IMR-90 (cell line): ENCODE data around the gene ACACA. TPM values are rescaled to one million over a fixed set of nuclear protein-coding genes. Genes with fewer than 3 reads are reported as not detected.

Source experiments
- ATAC-seq: fragments of 200-7000 bp; cut with Tn5 transposase; 2 replicates; pipeline ENCODE4 v1.9.1; 2020; ENCODE audit warnings: low read depth, mild to moderate bottlenecking, moderate library complexity
- BruUV-seq: library from RNA; stranded (reverse); fragments of 400-500 nt; replicated peaks from 2 replicates; lab custom pipeline; 2021; lab: Mats Ljungman, UMichigan
- CTCF ChIA-PET: fragments of 300-600 bp; formaldehyde crosslinking; extraction: SDS; loops from one replicate; lab custom pipeline; 2021; ENCODE audit warnings: antibody characterized with exemption; lab: Yijun Ruan, JAX
- POLR2A ChIA-PET: fragments of 300-600 bp; sonication (Branson Sonifier 250); formaldehyde crosslinking; loops from one replicate; lab custom pipeline; 2022; ENCODE audit warnings: antibody characterized with exemption; ENCODE audit not compliant: unreplicated experiment; lab: Charles Lee
- DNase-seq: peaks from one replicate; pipeline ENCODE4 v3.0.0; 2013
- H2AFZ ChIP-seq: replicated peaks from 2 replicates; pipeline ENCODE3; 2013; ENCODE audit warnings: low read length, mild to moderate bottlenecking; ENCODE audit not compliant: poor library complexity
- H2AK5ac ChIP-seq: 2 replicates; pipeline ENCODE4 v1.6.1; 2013; ENCODE audit warnings: low read depth, low read length, inconsistent platforms
- H2AK9ac ChIP-seq: replicated peaks from 2 replicates; pipeline ENCODE3; 2013; ENCODE audit warnings: mild to moderate bottlenecking, low read depth, low read length, moderate library complexity; ENCODE audit not compliant: poor library complexity
- H2BK120ac ChIP-seq: 2 replicates; pipeline ENCODE4 v1.6.1; 2013; ENCODE audit warnings: low read depth, low read length, inconsistent platforms
- H2BK15ac ChIP-seq: 3 replicates; pipeline ENCODE4 v1.6.1; 2013; ENCODE audit warnings: low read depth, low read length, inconsistent platforms
- H2BK20ac ChIP-seq: 2 replicates; pipeline ENCODE4 v1.6.1; 2013; ENCODE audit warnings: low read depth, mild to moderate bottlenecking, inconsistent platforms, low read length, moderate library complexity
- H2BK5ac ChIP-seq: 2 replicates; pipeline ENCODE4 v1.6.1; 2013; ENCODE audit warnings: mild to moderate bottlenecking, low read depth, low read length, inconsistent platforms; ENCODE audit not compliant: poor library complexity, severe bottlenecking
- H3K14ac ChIP-seq: replicated peaks from 2 replicates; pipeline ENCODE4 v1.6.1; 2013; ENCODE audit warnings: low read depth, low read length, inconsistent platforms
- H3K18ac ChIP-seq: 2 replicates; pipeline ENCODE4 v1.6.1; 2013; ENCODE audit warnings: low read depth, low read length, control low read depth
- H3K23ac ChIP-seq: 2 replicates; pipeline ENCODE4 v1.6.1; 2013; ENCODE audit warnings: low read depth, low read length, inconsistent platforms
- H3K27ac ChIP-seq: 2 replicates; pipeline ENCODE4 v1.5.1; 2013; ENCODE audit warnings: mild to moderate bottlenecking, control low read depth, low read length; ENCODE audit not compliant: insufficient read depth
- H3K27me3 ChIP-seq: 2 replicates; pipeline ENCODE4 v1.6.1; 2013; ENCODE audit warnings: low read length; ENCODE audit not compliant: control insufficient read depth, insufficient read depth
- H3K36me3 ChIP-seq: 2 replicates; pipeline ENCODE4 v1.6.1; 2013; ENCODE audit warnings: low read length, mixed read lengths; ENCODE audit not compliant: control insufficient read depth, insufficient read depth
- H3K4ac ChIP-seq: 2 replicates; pipeline ENCODE4 v1.6.1; 2013; ENCODE audit warnings: low read depth, low read length, inconsistent platforms
- H3K4me1 ChIP-seq: 2 replicates; pipeline ENCODE4 v1.6.1; 2013; ENCODE audit warnings: low read length, mixed read lengths; ENCODE audit not compliant: control insufficient read depth, insufficient read depth
- H3K4me2 ChIP-seq: 2 replicates; pipeline ENCODE4 v1.6.1; 2013; ENCODE audit warnings: low read depth, mild to moderate bottlenecking, control low read depth, low read length, moderate library complexity
- H3K4me3 ChIP-seq: 2 replicates; pipeline ENCODE4 v1.5.1; 2013; ENCODE audit warnings: low read depth, mild to moderate bottlenecking, control low read depth, low read length, moderate library complexity; ENCODE audit not compliant: insufficient read depth
- H3K56ac ChIP-seq: 2 replicates; pipeline ENCODE4 v1.6.1; 2013; ENCODE audit warnings: low read length, inconsistent platforms; ENCODE audit not compliant: insufficient read depth; ENCODE audit errors: extremely low read depth
- H3K79me1 ChIP-seq, 2 experiments: 2 replicates each; pipeline ENCODE4 v1.6.1; 2013; ENCODE audit warnings: low read length in 2 of 2, inconsistent platforms in 1 of 2, low read depth in 1 of 2
- H3K9ac ChIP-seq: 2 replicates; pipeline ENCODE4 v1.6.1; 2013; ENCODE audit warnings: low read depth, low read length, control low read depth
- H3K9me1 ChIP-seq: 2 replicates; pipeline ENCODE4 v1.6.1; 2013; ENCODE audit warnings: low read length, inconsistent platforms; ENCODE audit not compliant: insufficient read depth
- H3K9me3 ChIP-seq: 2 replicates; pipeline ENCODE4 v1.6.1; 2013; ENCODE audit warnings: low read length; ENCODE audit not compliant: control insufficient read depth, insufficient read depth
- H4K20me1 ChIP-seq: 2 replicates; pipeline ENCODE4 v1.6.1; 2013; ENCODE audit warnings: low read length, inconsistent platforms; ENCODE audit not compliant: insufficient read depth
- H4K5ac ChIP-seq: 2 replicates; pipeline ENCODE4 v1.6.1; 2013; ENCODE audit warnings: mild to moderate bottlenecking, low read depth, low read length, control low read depth
- H4K8ac ChIP-seq, 2 experiments: 2 replicates each; pipeline ENCODE4 v1.6.1; 2013; ENCODE audit warnings: low read depth in 2 of 2, low read length in 2 of 2, control low read depth in 1 of 2, inconsistent platforms in 1 of 2
- H4K91ac ChIP-seq: 2 replicates; pipeline ENCODE4 v1.6.1; 2013; ENCODE audit warnings: low read depth, low read length, inconsistent platforms; ENCODE audit not compliant: insufficient read depth
- MAZ ChIP-seq: IDR thresholded peaks from 2 replicates; pipeline ENCODE4 v1.6.1; 2012; ENCODE audit warnings: low read depth, mild to moderate bottlenecking, low read length, improper control_type of control experiment, moderate library complexity, borderline replicate concordance
- NFE2L2 ChIP-seq: fragments of 150-350 bp; IDR thresholded peaks from 2 replicates; pipeline ENCODE4 v1.6.1; 2016; ENCODE audit warnings: low read depth, mild to moderate bottlenecking, low read length
- POLR2A ChIP-seq: IDR thresholded peaks from 2 replicates; pipeline ENCODE4 v1.6.1; 2012; ENCODE audit warnings: mild to moderate bottlenecking, low read depth, low read length
- WGBS, 2 experiments: methylation state at CpG; one replicate each; pipeline versions ENCODE4 v1.1.5 to v1.1.7; 2013; ENCODE audit warnings: missing lambda C conversion rate in 2 of 2; ENCODE audit not compliant: insufficient read length in 1 of 2; ENCODE audit errors: extremely low coverage in 2 of 2; 5-methylcytosine and 5-hydroxymethylcytosine counted together
- dilution Hi-C: fragments of 300-500 bp; cut with HindIII; formaldehyde crosslinking; loops from one replicate; pipeline ENCODE4 v1.14.3; 2018; ENCODE audit warnings: low sequenced_read_pairs; ENCODE audit not compliant: unreplicated experiment
- in situ Hi-C: fragments of 300-500 bp; cut with MboI; formaldehyde crosslinking; loops from 3 replicates; pipeline ENCODE4 v1.14.3; 2019; ENCODE audit warnings: low sequenced_read_pairs, inconsistent platforms, mixed read lengths
- intact Hi-C: fragments of 100-400 bp; cut with micrococcal nuclease; formaldehyde crosslinking; loops from 2 replicates; pipeline ENCODE4 v1.10.0; 2022
- polyA plus RNA-seq, 3 experiments: library from polyadenylated mRNA; depleted of rRNA; stranded (reverse); fragments of >200 nt; gene quantifications; 2 replicates each; pipeline ENCODE4 v1.2.3, GENCODE V29; 2012; ENCODE audit warnings: low replicate concordance in 1 of 3
- total RNA-seq: library from RNA; depleted of rRNA; stranded (reverse); fragments of >200 nt; gene quantifications from 2 replicates; pipeline ENCODE4 v1.2.3, GENCODE V29; 2012

The ACACA gene
- total and polyA plus RNA-seq, 2 of the 4 experiments (the other 2 are of a cell fraction), result 21.3 to 39.1 TPM

DNA sequence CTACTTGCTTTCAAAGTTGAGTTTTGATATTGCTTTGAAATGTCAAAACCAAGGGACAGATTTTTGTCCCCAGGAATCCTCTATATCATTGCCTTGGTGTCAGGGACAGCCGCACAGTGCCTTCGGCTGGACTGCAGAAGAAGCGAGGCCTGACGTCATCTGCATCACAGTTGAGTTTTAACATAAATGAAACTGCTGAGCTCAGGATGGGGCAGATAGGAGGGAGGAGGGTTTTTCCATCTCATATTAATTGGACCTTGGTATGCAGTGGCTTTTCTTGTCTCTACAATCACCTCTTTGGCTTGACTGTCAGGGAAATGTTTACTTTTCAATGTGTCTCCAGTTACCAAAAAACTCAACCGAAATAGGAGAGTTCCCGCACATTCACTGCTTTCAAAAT lies 346.5 kb downstream of the ACACA start:
- no peak overlapping the region for H3K4ac ChIP-seq
- no peak overlapping the region for H2BK15ac ChIP-seq
- WGBS, 2 experiments, result no CpG with 5 or more reads among the region's 6 CpGs
- ATAC-seq, result peak; percentile 32; the same call in 1 of the 2 replicates
- CTCF ChIA-PET, result interaction anchor here (2.0 kb wide), 1 partner anchor 12 kb away, joined by 8 read pairs; no protein-coding TSS in a partner anchor
- no peaks in the 10 kb centered on the region; the same call in 1 of the 2 replicates for H3K9me1 ChIP-seq
- BruUV-seq, result no TSS peak
- POLR2A ChIA-PET, result no interaction called here
- no peak overlapping the region for H2BK120ac ChIP-seq
- H3K23ac ChIP-seq, result no peak overlapping the region
- intact Hi-C loops, result no loop called here
- H3K36me3 ChIP-seq, result peaks cover 7% of the 10 kb centered on the region
- in situ Hi-C loops, result no loop called here
- no peak overlapping the region for H3K4me3 ChIP-seq
- H2BK5ac ChIP-seq, result no peak overlapping the region
- H3K56ac ChIP-seq, result no peak overlapping the region
- H3K18ac ChIP-seq, result no peak overlapping the region
- no peak overlapping the region for H2BK20ac ChIP-seq
- H3K79me1 ChIP-seq, result no peaks in the 10 kb centered on the region
- dilution Hi-C loops, result loop anchor here (25.0 kb wide), 1 partner anchor 423 kb away; no protein-coding TSS in a partner anchor
- no peak overlapping the region for H2AK9ac ChIP-seq
- no peak overlapping the region for H3K9ac ChIP-seq
- no peak overlapping the region for H2AK5ac ChIP-seq
- H3K14ac ChIP-seq, result no peak overlapping the region
- no peak overlapping the region for H2AFZ ChIP-seq
- H3K9me3 ChIP-seq, result no peaks in the 10 kb centered on the region
- TF ChIP-seq NFE2L2, result no peak
- no peak for TF ChIP-seq MAZ
- no peak for TF ChIP-seq POLR2A
- H3K4me2 ChIP-seq, result peak overlapping the region; percentile 19; the same call in 1 of the 2 replicates
- peaks cover 3% of the 10 kb centered on the region; the same call in 1 of the 2 replicates for H3K4me1 ChIP-seq
- no peak overlapping the region for H3K27ac ChIP-seq
- peaks cover 12% of the 10 kb centered on the region for H3K27me3 ChIP-seq
- no peak overlapping the region for H4K8ac ChIP-seq
- peak; percentile 17 for DNase-seq
- H4K20me1 ChIP-seq, result no peaks in the 10 kb centered on the region
- H4K5ac ChIP-seq, result no peak overlapping the region
- no peak overlapping the region for H4K91ac ChIP-seq
